Neural progenitor cell (in vitro differentiated cells): ENCODE data around the gene MRPS27.

ENCODE experiments used
- EZH2 ChIP-seq: fragments of 200-600 bp; sonication (generic); IDR thresholded peaks from 2 replicates; pipeline ENCODE4 v1.6.1; 2017; ENCODE audit warnings: antibody characterized with exemption, mild to moderate bottlenecking, moderate library complexity
- TF ChIP-seq, protein P1 (sequence below): fragments of 200-600 bp; sonication (generic); IDR thresholded peaks from 2 replicates; pipeline ENCODE4 v1.5.1; 2017; ENCODE audit warnings: antibody characterized with exemption, mild to moderate bottlenecking

DNA sequence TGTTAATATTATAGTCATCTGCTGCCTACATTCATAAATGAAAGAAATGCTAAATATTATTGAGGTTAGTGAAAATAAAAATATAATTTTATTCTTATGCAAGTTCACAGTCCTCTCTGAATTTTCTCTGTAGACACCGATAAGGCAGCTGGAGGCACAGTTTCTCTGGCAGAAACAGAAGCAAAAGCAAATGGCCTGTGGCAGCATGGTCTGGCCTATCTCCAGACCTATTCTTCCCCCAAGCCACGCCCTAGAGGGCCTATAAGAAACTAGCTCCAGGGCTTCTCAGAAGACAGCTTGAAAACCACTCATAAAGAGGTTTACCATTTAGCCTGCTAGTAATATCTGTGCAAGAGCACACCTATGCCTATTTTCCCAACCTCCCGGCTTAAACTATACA lies 28.4 kb downstream of the MRPS27 start:
- TF ChIP-seq, protein P1, sequence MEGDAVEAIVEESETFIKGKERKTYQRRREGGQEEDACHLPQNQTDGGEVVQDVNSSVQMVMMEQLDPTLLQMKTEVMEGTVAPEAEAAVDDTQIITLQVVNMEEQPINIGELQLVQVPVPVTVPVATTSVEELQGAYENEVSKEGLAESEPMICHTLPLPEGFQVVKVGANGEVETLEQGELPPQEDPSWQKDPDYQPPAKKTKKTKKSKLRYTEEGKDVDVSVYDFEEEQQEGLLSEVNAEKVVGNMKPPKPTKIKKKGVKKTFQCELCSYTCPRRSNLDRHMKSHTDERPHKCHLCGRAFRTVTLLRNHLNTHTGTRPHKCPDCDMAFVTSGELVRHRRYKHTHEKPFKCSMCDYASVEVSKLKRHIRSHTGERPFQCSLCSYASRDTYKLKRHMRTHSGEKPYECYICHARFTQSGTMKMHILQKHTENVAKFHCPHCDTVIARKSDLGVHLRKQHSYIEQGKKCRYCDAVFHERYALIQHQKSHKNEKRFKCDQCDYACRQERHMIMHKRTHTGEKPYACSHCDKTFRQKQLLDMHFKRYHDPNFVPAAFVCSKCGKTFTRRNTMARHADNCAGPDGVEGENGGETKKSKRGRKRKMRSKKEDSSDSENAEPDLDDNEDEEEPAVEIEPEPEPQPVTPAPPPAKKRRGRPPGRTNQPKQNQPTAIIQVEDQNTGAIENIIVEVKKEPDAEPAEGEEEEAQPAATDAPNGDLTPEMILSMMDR, result no peak
- no peak for TF ChIP-seq EZH2
